ENCODE data around the gene ABLIM1.

ABLIM1 gene

GRCh38 chr10:114593240-114593792 is 64.8 kb downstream of the ABLIM1 start:
- in situ Hi-C loops (cut with MboI; ENCODE audit: low sequenced_read_pairs): no loop called here

GRCh38 chr10:114590993-114591392 is 67.1 kb downstream of the ABLIM1 start:
- in situ Hi-C loops (cut with MboI; ENCODE audit: low sequenced_read_pairs): no loop called here

GRCh38 chr10:114584419-114584818 is 73.7 kb downstream of the ABLIM1 start:
- in situ Hi-C loops (cut with MboI; ENCODE audit: low sequenced_read_pairs): no loop called here

- in situ Hi-C loops (cut with MboI; ENCODE audit: low sequenced_read_pairs): no loop called here
Measured at GRCh38 chr10:114581071-114581470, 77.0 kb downstream of the ABLIM1 start.

GRCh38 chr10:114577133-114577532 is 80.9 kb downstream of the ABLIM1 start:
- in situ Hi-C loops (cut with MboI; ENCODE audit: low sequenced_read_pairs): no loop called here

- in situ Hi-C loops (cut with MboI; ENCODE audit: low sequenced_read_pairs): no loop called here
Measured at GRCh38 chr10:114576716-114577115, 81.4 kb downstream of the ABLIM1 start.

- in situ Hi-C loops (cut with MboI; ENCODE audit: low sequenced_read_pairs): no loop called here
Measured at GRCh38 chr10:114576132-114576487, 82.0 kb downstream of the ABLIM1 start.

- in situ Hi-C loops (cut with MboI; ENCODE audit: low sequenced_read_pairs): no loop called here
Measured at GRCh38 chr10:114575417-114576131, 82.5 kb downstream of the ABLIM1 start.

GRCh38 chr10:114573330-114574045 is 84.6 kb downstream of the ABLIM1 start:
- in situ Hi-C loops (cut with MboI; ENCODE audit: low sequenced_read_pairs): loop anchor here (25.0 kb wide), 1 partner anchor 214 kb away; no protein-coding TSS in a partner anchor

- in situ Hi-C loops (cut with MboI; ENCODE audit: low sequenced_read_pairs): loop anchor here (25.0 kb wide), 1 partner anchor 216 kb away; no protein-coding TSS in a partner anchor
Measured at GRCh38 chr10:114571316-114571999, 86.6 kb downstream of the ABLIM1 start.

- in situ Hi-C loops (cut with MboI; ENCODE audit: low sequenced_read_pairs): loop anchor here (25.0 kb wide), 1 partner anchor 221 kb away; no protein-coding TSS in a partner anchor
Measured at GRCh38 chr10:114566064-114566463, 92.0 kb downstream of the ABLIM1 start.

- in situ Hi-C loops (cut with MboI; ENCODE audit: low sequenced_read_pairs): loop anchor here (25.0 kb wide), 1 partner anchor 222 kb away; no protein-coding TSS in a partner anchor
Measured at GRCh38 chr10:114565066-114565465, 93.0 kb downstream of the ABLIM1 start.

GRCh38 chr10:114561008-114561523 is 97.0 kb downstream of the ABLIM1 start:
- in situ Hi-C loops (cut with MboI; ENCODE audit: low sequenced_read_pairs): loop anchor here (25.0 kb wide), 1 partner anchor 226 kb away; no protein-coding TSS in a partner anchor

GRCh38 chr10:114560144-114560543 is 97.9 kb downstream of the ABLIM1 start:
- in situ Hi-C loops (cut with MboI; ENCODE audit: low sequenced_read_pairs): loop anchor here (25.0 kb wide), 1 partner anchor 227 kb away; no protein-coding TSS in a partner anchor

- in situ Hi-C loops (cut with MboI; ENCODE audit: low sequenced_read_pairs): loop anchor here (10.0 to 25.0 kb wide), 2 partner anchors 135 to 228 kb away; no protein-coding TSS in a partner anchor
Measured at GRCh38 chr10:114559636-114560035, 98.4 kb downstream of the ABLIM1 start.

GRCh38 chr10:114557854-114558253 is 100.2 kb downstream of the ABLIM1 start:
- in situ Hi-C loops (cut with MboI; ENCODE audit: low sequenced_read_pairs): loop anchor here (10.0 to 25.0 kb wide), 2 partner anchors 137 to 229 kb away; no protein-coding TSS in a partner anchor

GRCh38 chr10:114556236-114557122 is 101.6 kb downstream of the ABLIM1 start:
- in situ Hi-C loops (cut with MboI; ENCODE audit: low sequenced_read_pairs): loop anchor here (10.0 to 25.0 kb wide), 2 partner anchors 138 to 231 kb away; no protein-coding TSS in a partner anchor

- in situ Hi-C loops (cut with MboI; ENCODE audit: low sequenced_read_pairs): loop anchor here (10.0 to 25.0 kb wide), 2 partner anchors 141 to 234 kb away; no protein-coding TSS in a partner anchor
Measured at GRCh38 chr10:114553436-114553835, 104.6 kb downstream of the ABLIM1 start.

GRCh38 chr10:114552050-114552449 is 106.0 kb downstream of the ABLIM1 start:
- in situ Hi-C loops (cut with MboI; ENCODE audit: low sequenced_read_pairs): loop anchor here (10.0 to 25.0 kb wide), 2 partner anchors 143 to 235 kb away; no protein-coding TSS in a partner anchor

Measured in HL-60/S4 treated with phorbol 12-myristate 13-acetate at 8.2 ng/mL for 4 days and 3 days (cell line).